Smooth muscle cell (in vitro differentiated cells): ENCODE data around the gene CCSER1. TPM values are rescaled to one million over a fixed set of nuclear protein-coding genes. Genes with fewer than 3 reads are reported as not detected.

Source experiments
- DNase-seq: peaks from one replicate; lab custom pipeline; 2025; ENCODE audit not compliant: unreplicated experiment; lab: John Stamatoyannopoulos, UW
- H2AFZ ChIP-seq: fragments of 200-600 bp; sonication (generic); 2 replicates; pipeline ENCODE4 v1.6.0; 2016; ENCODE audit warnings: antibody characterized with exemption, low read depth, mild to moderate bottlenecking
- H3F3A ChIP-seq: fragments of 200-600 bp; sonication (generic); 2 replicates; pipeline ENCODE4 v1.6.0; 2017; ENCODE audit warnings: antibody characterized with exemption, low read depth
- H3K27ac ChIP-seq: fragments of 200-600 bp; sonication (generic); 2 replicates; pipeline ENCODE4 v1.5.1; 2016; ENCODE audit warnings: low read depth, mild to moderate bottlenecking
- H3K27me3 ChIP-seq: fragments of 200-600 bp; sonication (generic); 2 replicates; pipeline ENCODE4 v1.6.1; 2016; ENCODE audit warnings: low read depth, mild to moderate bottlenecking
- H3K36me3 ChIP-seq: fragments of 200-600 bp; sonication (generic); 2 replicates; pipeline ENCODE4 v1.5.1; 2016; ENCODE audit warnings: low read depth
- H3K4me1 ChIP-seq: fragments of 200-600 bp; sonication (generic); 2 replicates; pipeline ENCODE4 v1.5.1; 2016; ENCODE audit warnings: low read depth
- H3K4me2 ChIP-seq: fragments of 200-600 bp; sonication (generic); 2 replicates; pipeline ENCODE4 v1.6.0; 2016; ENCODE audit warnings: mild to moderate bottlenecking
- H3K4me3 ChIP-seq: fragments of 200-600 bp; sonication (generic); 2 replicates; pipeline ENCODE4 v1.5.1; 2016; ENCODE audit warnings: mild to moderate bottlenecking
- H3K79me2 ChIP-seq: fragments of 200-600 bp; sonication (generic); 2 replicates; pipeline ENCODE4 v1.6.0; 2016; ENCODE audit warnings: low read depth, mild to moderate bottlenecking
- H3K9ac ChIP-seq: fragments of 200-600 bp; sonication (generic); 2 replicates; pipeline ENCODE4 v1.6.0; 2016; ENCODE audit warnings: low read depth
- H3K9me3 ChIP-seq: fragments of 200-600 bp; sonication (generic); replicated peaks from 2 replicates; pipeline ENCODE4 v1.5.1; 2016; ENCODE audit warnings: low read depth
- H4K20me1 ChIP-seq: fragments of 200-600 bp; sonication (generic); 2 replicates; pipeline ENCODE4 v1.6.0; 2016; ENCODE audit warnings: low read depth
- WGBS: methylation state at CpG from one replicate; pipeline ENCODE4 v1.1.7; 2016; ENCODE audit warnings: low lambda C conversion rate; 5-methylcytosine and 5-hydroxymethylcytosine counted together
- polyA plus RNA-seq: library from polyadenylated mRNA; unstranded; fragments of >200 nt; fragmentation: Nextera tagmentation; extraction: Ambion mirVana; gene quantifications from 2 replicates; pipeline ENCODE4 v1.2.1, GENCODE V29; 2016
- total RNA-seq: library from RNA; depleted of rRNA; stranded (reverse); fragments of >200 nt; gene quantifications from 2 replicates; pipeline ENCODE4 v1.2.3, GENCODE V29; 2014
- TF ChIP-seq, protein P1 (sequence below): fragments of 200-600 bp; sonication (generic); IDR thresholded peaks from 2 replicates; pipeline ENCODE4 v1.5.1; 2017; ENCODE audit warnings: borderline replicate concordance, mild to moderate bottlenecking, antibody characterized with exemption; ENCODE audit not compliant: insufficient read depth, poor library complexity, severe bottlenecking

CCSER1 gene
- total and polyA plus RNA-seq, 2 experiments from 2014 or later, result 0.76 TPM; not detected in 1

- Histone ChIP-seq H2AFZ (peak overlapping the region; percentile 2), H3K79me2 (no peaks in the 10 kb centered on the region), H3K4me2 (peak overlapping the region; percentile 49), H3K36me3 (no peaks in the 10 kb centered on the region), H3K9me3 (no peaks in the 10 kb centered on the region), H3K27me3 (no peaks in the 10 kb centered on the region), H3K4me3 (peak overlapping the region; percentile 14), H3K9ac (no peak overlapping the region), H3K27ac (no peak overlapping the region), H4K20me1 (no peaks in the 10 kb centered on the region), H3F3A (no peaks in the 10 kb centered on the region), H3K4me1 (peaks cover 13% of the 10 kb centered on the region)
- TF ChIP-seq, protein P1, sequence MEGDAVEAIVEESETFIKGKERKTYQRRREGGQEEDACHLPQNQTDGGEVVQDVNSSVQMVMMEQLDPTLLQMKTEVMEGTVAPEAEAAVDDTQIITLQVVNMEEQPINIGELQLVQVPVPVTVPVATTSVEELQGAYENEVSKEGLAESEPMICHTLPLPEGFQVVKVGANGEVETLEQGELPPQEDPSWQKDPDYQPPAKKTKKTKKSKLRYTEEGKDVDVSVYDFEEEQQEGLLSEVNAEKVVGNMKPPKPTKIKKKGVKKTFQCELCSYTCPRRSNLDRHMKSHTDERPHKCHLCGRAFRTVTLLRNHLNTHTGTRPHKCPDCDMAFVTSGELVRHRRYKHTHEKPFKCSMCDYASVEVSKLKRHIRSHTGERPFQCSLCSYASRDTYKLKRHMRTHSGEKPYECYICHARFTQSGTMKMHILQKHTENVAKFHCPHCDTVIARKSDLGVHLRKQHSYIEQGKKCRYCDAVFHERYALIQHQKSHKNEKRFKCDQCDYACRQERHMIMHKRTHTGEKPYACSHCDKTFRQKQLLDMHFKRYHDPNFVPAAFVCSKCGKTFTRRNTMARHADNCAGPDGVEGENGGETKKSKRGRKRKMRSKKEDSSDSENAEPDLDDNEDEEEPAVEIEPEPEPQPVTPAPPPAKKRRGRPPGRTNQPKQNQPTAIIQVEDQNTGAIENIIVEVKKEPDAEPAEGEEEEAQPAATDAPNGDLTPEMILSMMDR, result no peak
- 55% methylated on average over 3 of the region's 3 CpGs for WGBS
- DNase-seq, result no peak
Measured at GRCh38 chr4:90537491-90537890, 410.3 kb downstream of the CCSER1 start.

DNA sequence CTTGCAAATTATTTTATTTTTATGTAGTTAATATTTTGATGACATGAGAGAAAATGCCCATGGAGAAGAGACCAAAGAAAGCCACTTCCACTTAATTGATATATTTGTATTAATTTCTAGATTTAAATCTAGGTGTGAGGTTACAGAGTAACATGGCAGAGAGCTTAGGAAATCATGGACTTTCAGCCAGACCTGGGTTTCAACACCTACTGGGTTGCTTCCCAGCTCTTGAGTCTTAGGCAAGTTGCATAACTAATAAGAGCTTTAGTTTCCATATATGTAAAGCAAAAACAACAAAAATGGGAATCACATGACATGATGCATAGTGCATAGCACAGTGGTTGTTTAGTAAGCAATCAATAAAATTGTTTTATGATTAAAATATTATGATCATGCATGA lies 413.3 kb downstream of the CCSER1 start:
- Histone ChIP-seq H3F3A (no peaks in the 10 kb centered on the region), H3K4me3 (no peak overlapping the region), H3K9ac (no peak overlapping the region), H3K4me2 (no peak overlapping the region), H2AFZ (no peak overlapping the region), H3K36me3 (no peaks in the 10 kb centered on the region), H3K9me3 (no peaks in the 10 kb centered on the region), H3K27me3 (no peaks in the 10 kb centered on the region), H3K27ac (no peak overlapping the region), H3K79me2 (no peaks in the 10 kb centered on the region), H3K4me1 (peaks cover 13% of the 10 kb centered on the region), H4K20me1 (no peaks in the 10 kb centered on the region)
- TF ChIP-seq, protein P1, result no peak
- DNase-seq, result no peak

DNA sequence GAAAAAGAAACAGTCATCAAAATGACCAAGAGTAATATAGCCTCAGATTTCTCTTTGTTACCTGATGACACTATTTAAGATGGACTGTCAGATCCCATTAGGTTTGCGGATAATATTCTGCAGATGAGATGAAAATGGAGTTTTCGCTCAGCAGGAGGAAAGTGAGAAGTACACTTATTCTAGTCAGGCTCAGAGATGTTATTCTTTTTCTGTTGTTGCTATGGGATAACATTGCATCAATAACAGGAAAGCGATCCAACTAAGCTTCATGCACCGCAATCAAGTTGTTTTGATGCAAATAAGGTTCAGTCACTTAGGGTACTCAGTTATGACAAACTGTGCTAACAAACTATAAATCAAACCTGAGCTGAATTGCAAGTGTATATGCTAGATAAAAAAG lies 415.0 kb downstream of the CCSER1 start:
- H4K20me1 ChIP-seq, result no peaks in the 10 kb centered on the region
- TF ChIP-seq, protein P1, result no peak
- no peak overlapping the region for H2AFZ ChIP-seq
- no peak overlapping the region for H3K4me3 ChIP-seq
- H3K79me2 ChIP-seq, result no peaks in the 10 kb centered on the region
- no peak overlapping the region for H3K4me2 ChIP-seq
- H3K27ac ChIP-seq, result no peak overlapping the region
- H3F3A ChIP-seq, result no peaks in the 10 kb centered on the region
- no peaks in the 10 kb centered on the region for H3K27me3 ChIP-seq
- H3K4me1 ChIP-seq, result peaks cover 10% of the 10 kb centered on the region
- H3K36me3 ChIP-seq, result no peaks in the 10 kb centered on the region
- DNase-seq, result no peak
- H3K9me3 ChIP-seq, result no peaks in the 10 kb centered on the region
- WGBS, result 96% methylated on average over 4 of the region's 4 CpGs
- H3K9ac ChIP-seq, result no peak overlapping the region

GRCh38 chr4:90543419-90544170 lies 416.4 kb downstream of the CCSER1 start:
- no peaks in the 10 kb centered on the region for H3K36me3 ChIP-seq
- H3F3A ChIP-seq, result no peaks in the 10 kb centered on the region
- no peak overlapping the region for H3K4me2 ChIP-seq
- H3K9me3 ChIP-seq, result no peaks in the 10 kb centered on the region
- H3K9ac ChIP-seq, result no peak overlapping the region
- H2AFZ ChIP-seq, result no peak overlapping the region
- WGBS, result 84% methylated on average over 5 of the region's 5 CpGs
- no peak overlapping the region for H3K27ac ChIP-seq
- TF ChIP-seq, protein P1, result no peak
- H3K79me2 ChIP-seq, result no peaks in the 10 kb centered on the region
- no peak for DNase-seq
- H4K20me1 ChIP-seq, result no peaks in the 10 kb centered on the region
- H3K4me3 ChIP-seq, result no peak overlapping the region
- H3K4me1 ChIP-seq, result no peaks in the 10 kb centered on the region
- no peaks in the 10 kb centered on the region for H3K27me3 ChIP-seq
